ENCODE data around the gene GLIS2.

GLIS2 gene

GRCh38 chr16:4315186-4316107 is at the start of gene GLIS2:
Gene GLIS2 (plus strand): TSS chr16:4316067. CDS start chr16:4332281, 16,214 bp downstream.
- DNase-seq (ENCODE audit: low read depth): no peak

- DNase-seq (ENCODE audit: low read depth): no peak
Observed at GRCh38 chr16:4266372-4266771, 49.5 kb upstream of the GLIS2 start.

DNA sequence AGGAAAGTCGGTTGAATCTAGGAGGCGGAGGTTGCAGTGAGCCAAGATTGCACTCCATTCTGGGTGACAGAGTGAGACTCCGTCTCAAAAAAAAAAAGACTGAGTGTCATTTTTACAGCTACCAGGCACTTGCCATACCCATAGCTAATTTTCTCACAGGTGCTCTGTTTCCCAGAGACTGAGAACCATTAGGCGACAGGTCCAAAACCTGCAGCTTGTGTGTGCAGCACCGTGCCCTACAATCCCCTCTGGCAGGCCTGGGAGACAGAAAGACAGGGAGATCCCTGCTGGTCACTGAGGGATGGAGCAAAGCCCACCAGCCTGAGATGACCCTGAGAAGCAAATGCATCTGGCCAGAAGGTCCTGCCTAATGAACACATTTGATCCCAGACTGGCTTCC is 45.8 kb upstream of the GLIS2 start:
- no peak for DNase-seq (ENCODE audit: low read depth)

DNA sequence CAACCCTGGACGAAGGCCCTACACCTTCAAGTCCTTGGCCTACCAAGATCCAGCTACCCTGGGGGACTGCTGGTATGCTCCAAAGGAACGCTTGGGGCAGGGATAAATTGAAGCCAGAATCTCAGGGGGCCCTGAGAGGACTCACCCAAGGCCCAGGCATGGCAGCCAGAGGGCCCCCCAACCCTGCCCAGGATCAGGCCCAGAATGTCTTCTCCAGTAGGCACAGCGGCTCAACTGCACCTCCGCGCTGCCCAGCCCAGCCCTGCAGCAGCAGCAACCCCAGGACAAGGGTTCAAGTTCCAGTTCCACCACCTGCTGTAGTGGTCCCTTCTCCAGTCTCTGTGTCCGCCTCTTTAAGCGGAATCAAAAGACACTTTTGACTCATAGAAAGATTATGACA is 45.3 kb upstream of the GLIS2 start:
- no peak for DNase-seq (ENCODE audit: low read depth)

DNA sequence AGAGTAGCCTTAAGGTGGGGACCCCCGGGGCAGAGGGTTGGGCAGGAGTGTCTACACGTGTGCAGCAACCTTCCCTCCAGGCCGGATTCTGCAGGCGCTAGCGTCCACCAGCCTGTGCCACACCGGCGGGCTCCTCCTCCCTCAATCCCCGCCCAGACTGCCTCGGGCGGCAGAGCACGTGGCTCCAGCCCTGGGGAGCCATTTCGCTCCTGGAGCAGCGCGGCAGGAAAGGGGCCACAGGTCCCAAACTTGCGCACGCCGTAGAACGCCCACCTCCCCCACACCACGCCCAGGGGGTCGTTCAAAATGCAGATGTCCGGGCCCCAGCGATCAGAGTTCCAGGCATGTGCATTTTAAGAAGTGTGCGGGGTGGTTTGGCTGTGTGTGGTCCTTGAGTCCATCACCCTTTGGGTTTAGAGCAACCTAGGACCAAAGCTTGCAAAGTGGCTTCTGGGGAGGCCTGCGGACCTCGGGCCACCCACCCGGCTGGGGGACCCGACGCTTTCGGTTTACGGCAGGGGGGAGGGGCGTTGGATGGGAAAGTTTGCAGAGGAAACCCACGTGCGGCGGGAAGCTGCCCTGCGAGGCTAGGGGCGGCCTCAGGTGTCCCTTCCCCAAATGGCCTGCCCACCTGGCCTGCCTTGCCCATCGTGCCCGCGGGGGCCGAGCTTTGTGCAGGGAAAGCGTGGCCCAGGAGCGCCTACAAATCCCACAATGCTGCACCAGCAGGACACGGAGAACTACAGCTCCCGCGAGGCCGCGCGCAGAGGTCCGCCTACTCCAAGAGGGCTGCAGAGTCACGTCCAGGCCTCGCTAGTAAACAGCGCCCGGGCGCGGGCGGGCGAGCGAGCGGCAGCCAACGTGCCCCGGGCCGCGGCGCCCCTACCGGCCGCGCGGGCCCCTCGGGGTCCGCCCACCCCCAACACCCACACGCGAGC is 44.4 kb upstream of the GLIS2 start:
- DNase-seq (ENCODE audit: low read depth): peak; percentile 82

- DNase-seq (ENCODE audit: low read depth): no peak
Observed at GRCh38 chr16:4272114-4272956, 43.5 kb upstream of the GLIS2 start.

DNA sequence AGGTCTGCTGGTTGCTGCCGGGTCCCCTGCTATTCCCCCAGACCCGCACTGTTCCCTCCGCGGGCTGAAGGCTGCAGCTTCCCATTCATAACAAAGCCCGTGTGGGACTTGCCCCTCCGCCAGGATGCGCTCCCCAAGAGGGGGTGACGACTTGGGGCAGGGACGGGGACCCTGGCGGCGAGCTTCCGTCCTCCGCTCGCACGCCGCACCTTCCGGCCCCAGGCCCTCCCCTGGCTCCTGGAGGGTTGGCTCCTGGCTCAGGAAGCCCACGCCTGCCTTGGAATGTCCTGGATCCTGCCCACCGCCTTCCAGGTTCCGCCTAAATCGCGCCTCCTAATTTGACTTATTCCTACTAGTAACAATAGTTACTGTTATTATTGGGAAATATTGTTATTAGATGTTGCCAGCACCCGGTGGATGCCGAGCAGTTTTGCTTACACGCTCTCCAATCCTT is 42.0 kb upstream of the GLIS2 start:
- DNase-seq (ENCODE audit: low read depth): peak; percentile 42

GRCh38 chr16:4275861-4276260 is 40.0 kb upstream of the GLIS2 start:
- DNase-seq (ENCODE audit: low read depth): no peak

DNA sequence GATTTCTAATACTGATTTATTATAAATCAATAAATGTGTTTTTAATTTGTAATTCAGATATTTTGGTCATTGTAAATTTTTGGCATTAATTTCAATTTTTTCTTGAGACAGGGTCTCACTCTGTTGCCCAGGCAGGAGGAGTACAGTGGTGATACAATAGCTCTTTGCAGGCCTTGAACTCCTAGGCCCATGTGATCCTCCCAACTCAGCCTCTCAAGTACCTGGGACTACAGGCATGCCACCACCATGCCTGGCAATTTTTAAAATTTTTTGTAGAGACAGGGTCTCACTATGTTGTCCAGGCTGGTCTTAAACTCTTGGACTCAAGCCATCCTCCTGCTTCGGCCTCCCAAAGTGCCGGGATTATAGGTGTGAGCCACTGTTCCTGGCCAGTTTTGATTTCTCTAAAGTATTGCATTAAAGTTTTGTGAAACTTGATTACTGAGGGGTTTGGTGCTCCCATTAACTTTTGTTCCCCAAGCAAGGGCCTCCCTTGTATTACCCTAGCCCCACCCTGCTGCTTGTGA is 37.8 kb upstream of the GLIS2 start:
- no peak for DNase-seq (ENCODE audit: low read depth)

- no peak for DNase-seq (ENCODE audit: low read depth)
Observed at GRCh38 chr16:4280625-4281024, 35.2 kb upstream of the GLIS2 start.

GRCh38 chr16:4283441-4283840 is 32.4 kb upstream of the GLIS2 start:
- DNase-seq (ENCODE audit: low read depth): no peak

DNA sequence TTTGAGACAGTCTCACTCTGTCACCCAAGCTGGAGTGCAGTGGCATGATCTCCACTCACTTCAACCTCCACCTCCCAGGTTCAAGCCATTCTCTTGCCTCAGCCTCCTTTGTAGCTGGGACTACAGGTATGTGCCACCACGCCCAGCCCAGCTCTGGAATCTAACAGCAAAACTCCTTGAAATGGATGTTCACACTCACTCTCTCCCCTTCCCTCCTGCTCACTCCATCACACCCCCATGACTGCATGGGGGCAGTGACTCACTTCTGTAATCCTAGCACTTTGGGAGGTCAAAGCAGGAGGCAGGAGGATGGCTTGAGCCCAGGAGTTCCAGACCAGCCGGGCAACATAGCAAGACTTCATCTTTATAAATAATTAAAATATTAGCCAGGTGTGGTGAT is 31.9 kb upstream of the GLIS2 start:
- DNase-seq (ENCODE audit: low read depth): no peak

- DNase-seq (ENCODE audit: low read depth): no peak
Observed at GRCh38 chr16:4285167-4285566, 30.7 kb upstream of the GLIS2 start.

DNA sequence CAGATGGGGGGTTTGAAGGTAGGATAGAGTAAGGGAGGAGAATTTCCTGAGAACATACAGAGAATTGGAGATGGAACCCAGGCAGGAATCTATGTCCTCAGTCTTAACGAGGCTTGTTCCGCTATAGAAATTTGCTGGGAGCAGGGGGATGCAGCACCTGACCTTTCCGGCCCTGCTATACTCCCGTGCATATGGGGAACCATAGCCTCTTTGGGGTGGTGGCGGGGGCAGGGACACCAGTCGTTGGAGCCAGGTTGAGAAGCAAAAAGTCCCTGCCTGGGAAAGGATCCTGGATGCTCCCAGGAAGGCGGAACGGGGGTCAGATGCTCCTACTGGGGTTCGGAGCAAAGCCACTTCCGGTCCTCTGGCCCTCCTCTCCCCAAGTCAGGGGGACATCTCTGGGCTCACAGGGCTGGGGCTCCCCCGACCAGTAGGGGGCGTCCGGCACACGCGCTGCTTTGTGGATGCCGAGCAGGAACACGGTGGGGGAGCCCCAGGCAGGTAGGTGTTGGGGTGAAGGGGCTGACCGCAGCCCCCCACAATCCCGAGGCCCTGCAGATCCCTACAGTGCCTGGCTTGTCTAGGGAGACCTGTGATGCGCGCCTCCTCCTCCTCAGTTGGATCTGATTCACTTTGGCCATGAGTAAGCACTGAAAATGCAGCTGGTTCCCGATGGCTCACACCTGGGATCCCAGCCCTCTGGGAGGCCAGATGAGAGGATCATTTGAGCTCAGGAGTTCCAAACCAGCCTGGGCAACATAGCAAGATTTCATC is 27.5 kb upstream of the GLIS2 start:
- DNase-seq (ENCODE audit: low read depth): peak; percentile 70

GRCh38 chr16:4290236-4290830 is 25.5 kb upstream of the GLIS2 start:
- no peak for DNase-seq (ENCODE audit: low read depth)

DNA sequence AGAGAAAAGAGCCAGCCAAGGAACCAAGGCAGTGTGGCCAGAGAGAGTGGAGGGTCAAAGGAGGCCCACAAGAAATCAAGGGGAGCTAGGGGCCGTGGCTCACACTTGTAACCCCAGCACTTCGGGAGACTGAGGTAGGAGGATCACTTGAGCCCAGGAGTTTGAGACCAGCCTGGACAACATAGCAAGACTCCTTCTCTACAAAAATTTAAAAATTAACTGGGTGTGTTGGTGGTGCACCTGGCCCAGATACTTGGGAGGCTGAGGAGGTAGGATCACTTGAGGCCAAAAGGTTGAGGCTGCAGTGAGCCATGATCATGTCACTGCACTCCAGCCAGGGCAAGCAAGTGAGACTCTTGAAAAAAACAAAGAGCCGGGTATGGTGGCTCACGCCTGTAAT is 24.2 kb upstream of the GLIS2 start:
- DNase-seq (ENCODE audit: low read depth): no peak

GRCh38 chr16:4293181-4293716 is 22.6 kb upstream of the GLIS2 start:
- DNase-seq (ENCODE audit: low read depth): no peak

- DNase-seq (ENCODE audit: low read depth): no peak
Observed at GRCh38 chr16:4293822-4294457, 21.9 kb upstream of the GLIS2 start.

DNA sequence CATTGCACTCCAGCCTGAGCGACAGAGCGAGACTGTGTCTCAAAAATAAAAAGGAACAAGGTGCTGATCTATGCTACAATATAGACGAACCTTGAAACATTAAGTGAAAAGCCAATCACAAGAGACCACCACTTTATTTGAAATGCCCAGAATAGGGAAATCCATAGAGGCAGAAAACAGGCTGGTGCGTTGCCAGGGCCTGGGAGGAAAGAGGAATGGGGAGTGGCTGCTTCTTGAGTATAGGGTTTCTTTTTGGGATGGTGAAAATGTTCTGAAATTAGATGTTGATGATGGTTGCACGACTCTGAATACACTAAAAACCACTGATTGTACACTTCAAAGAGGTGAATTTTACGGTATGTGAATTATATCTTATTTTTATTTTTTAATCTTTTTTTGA is 20.3 kb upstream of the GLIS2 start:
- no peak for DNase-seq (ENCODE audit: low read depth)

- DNase-seq (ENCODE audit: low read depth): no peak
Observed at GRCh38 chr16:4297480-4297879, 18.4 kb upstream of the GLIS2 start.

Measured in stimulated activated CD8-positive, alpha-beta memory T cell treated with anti-CD3 and anti-CD28 coated beads, Interleukin-4, amount 100 ng/mL, for 24 hours (primary cell).